SJCRH30 (cell line): ENCODE data around the gene CD34. TPM values are rescaled to one million over a fixed set of nuclear protein-coding genes. Genes with fewer than 3 reads are reported as not detected.

Source experiments
- DNase-seq, 2 experiments: peaks; one replicate each; pipeline ENCODE4 v3.0.0-alpha.2; 2015 to 2020
- H3K27ac ChIP-seq: fragments of 250-450 bp; sonication (Bioruptor Pico); 2 replicates; pipeline ENCODE4 v1.5.1; 2020; ENCODE audit warnings: mild to moderate bottlenecking, moderate library complexity
- H3K27me3 ChIP-seq: fragments of 250-450 bp; sonication (Bioruptor Pico); 2 replicates; pipeline ENCODE4 v1.5.1; 2020; ENCODE audit warnings: mild to moderate bottlenecking, moderate library complexity
- H3K36me3 ChIP-seq: fragments of 250-450 bp; sonication (Bioruptor Pico); 2 replicates; pipeline ENCODE4 v1.5.1; 2020; ENCODE audit warnings: mild to moderate bottlenecking, moderate library complexity
- H3K4me1 ChIP-seq: fragments of 250-450 bp; sonication (Bioruptor Pico); 2 replicates; pipeline ENCODE4 v1.5.1; 2020; ENCODE audit warnings: mild to moderate bottlenecking, moderate library complexity
- H3K4me3 ChIP-seq: fragments of 250-450 bp; sonication (Bioruptor Pico); 2 replicates; pipeline ENCODE4 v1.5.1; 2020; ENCODE audit warnings: mild to moderate bottlenecking, moderate library complexity
- H3K9me3 ChIP-seq: fragments of 250-450 bp; sonication (Bioruptor Pico); replicated peaks from 2 replicates; pipeline ENCODE4 v1.5.1; 2020; ENCODE audit warnings: mild to moderate bottlenecking, moderate library complexity
- total RNA-seq: library from RNA; depleted of rRNA; stranded (reverse); fragments of >200 nt; shearing (Covaris generic); gene quantifications from 2 replicates; pipeline ENCODE4 v1.2.3, GENCODE V29; 2014

The CD34 gene
- total RNA-seq, 1 experiment from 2014 or later, result 0.36 TPM

DNA sequence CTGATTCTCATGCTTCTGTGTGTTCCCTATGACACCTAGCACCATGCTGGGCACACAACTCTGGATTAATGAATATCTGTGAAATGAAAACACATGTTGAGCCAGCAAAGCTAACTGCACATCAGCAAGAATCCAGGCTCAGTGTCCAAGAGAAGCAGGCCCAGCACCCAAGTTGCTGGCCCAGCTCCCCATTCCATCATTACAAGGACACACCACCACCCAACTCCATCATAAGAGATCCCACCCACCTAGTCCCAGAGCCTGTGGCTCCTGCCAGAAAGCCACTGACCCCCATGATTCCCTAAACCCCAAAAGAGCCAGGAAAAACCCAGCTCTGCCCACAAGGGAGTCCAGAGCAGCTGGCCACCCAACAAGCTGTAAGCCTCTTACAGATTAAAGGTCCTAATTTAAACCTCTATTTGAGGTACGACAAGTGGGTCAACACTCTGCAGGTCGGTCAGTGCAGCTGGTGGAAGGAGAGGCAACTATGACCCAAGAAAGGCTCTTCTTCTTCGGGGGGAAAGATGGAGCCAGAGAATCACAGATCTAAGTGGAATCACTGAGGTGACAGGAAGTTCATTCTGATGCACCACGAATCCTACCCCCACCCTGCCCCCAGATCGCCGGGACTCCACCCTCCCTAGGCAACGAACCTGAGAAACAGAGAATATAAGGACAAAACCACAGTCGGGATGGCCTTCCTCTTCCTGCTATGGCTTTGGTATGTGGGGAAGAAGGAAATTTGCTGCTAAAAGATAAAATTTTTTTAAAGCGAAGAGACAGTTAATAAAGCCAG lies 58.2 kb downstream of the CD34 start:
- H3K4me3 ChIP-seq, result no peak overlapping the region
- no peak overlapping the region for H3K27ac ChIP-seq
- DNase-seq, result no peak
- peaks cover 15% of the 10 kb centered on the region for H3K4me1 ChIP-seq
- no peaks in the 10 kb centered on the region for H3K36me3 ChIP-seq
- no peaks in the 10 kb centered on the region for H3K9me3 ChIP-seq
- no peaks in the 10 kb centered on the region for H3K27me3 ChIP-seq

DNA sequence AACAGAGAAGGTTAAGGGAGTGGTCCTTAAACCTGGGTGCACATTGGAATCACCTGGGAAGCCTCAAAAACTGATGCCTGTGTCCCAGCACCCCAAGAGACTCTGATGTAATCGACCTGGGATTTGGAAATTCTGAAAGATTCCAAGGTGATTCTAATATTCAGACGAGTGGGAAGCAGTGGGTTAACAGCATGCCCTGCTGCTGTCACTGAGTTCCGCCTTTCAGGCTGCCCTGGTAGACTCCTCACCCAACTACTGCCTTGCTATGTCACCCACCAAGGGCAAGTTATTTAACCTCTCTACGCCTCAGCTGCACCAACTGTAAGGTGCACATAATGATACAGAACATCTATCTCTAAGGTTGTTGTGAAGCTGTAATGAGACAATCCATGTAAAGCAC lies 59.2 kb downstream of the CD34 start:
- DNase-seq, result no peak
- H3K27me3 ChIP-seq, result no peaks in the 10 kb centered on the region
- no peaks in the 10 kb centered on the region for H3K9me3 ChIP-seq
- H3K4me1 ChIP-seq, result peaks cover 15% of the 10 kb centered on the region
- H3K36me3 ChIP-seq, result no peaks in the 10 kb centered on the region
- H3K4me3 ChIP-seq, result no peak overlapping the region
- no peak overlapping the region for H3K27ac ChIP-seq

DNA sequence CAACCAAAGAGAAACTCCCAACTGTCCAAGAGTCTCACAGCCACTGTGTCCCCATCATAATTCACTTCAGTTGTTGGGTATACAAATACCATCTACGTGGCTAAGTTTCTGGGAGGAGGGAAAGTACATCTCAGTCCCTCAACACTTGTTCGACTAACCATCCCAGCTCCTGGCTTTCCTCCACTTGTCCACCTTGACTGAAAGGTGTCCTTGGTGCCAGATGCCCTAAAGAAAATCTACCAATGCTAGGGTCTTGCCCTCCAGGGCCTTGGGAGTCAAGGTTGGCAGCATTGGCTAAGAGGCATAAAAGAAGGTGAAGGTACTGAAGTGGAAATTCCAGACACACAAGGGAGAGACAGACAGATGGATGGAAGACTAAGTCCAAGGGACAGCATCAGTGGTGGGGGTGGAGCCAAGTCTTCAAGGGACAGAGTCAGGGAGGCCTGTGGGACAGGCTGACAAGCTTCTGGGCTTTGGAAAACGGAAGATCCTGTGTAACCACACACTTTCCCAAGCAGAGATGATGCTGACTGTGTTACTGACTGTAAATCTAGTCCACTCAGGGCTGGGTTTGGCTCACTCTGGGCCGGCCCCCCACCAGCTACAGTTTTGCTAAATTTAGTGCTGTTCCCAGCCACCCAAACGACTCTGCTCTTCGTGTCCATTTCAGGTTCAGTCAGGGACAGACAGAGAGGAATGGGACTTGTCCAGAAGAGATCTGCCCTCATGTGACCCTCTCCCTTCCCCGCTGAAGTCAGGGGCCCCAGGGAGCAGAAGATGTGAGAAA lies 60.1 kb downstream of the CD34 start:
- no peaks in the 10 kb centered on the region for H3K36me3 ChIP-seq
- no peak overlapping the region for H3K27ac ChIP-seq
- peaks cover 15% of the 10 kb centered on the region for H3K4me1 ChIP-seq
- DNase-seq, result no peak
- no peaks in the 10 kb centered on the region for H3K9me3 ChIP-seq
- no peak overlapping the region for H3K4me3 ChIP-seq
- H3K27me3 ChIP-seq, result no peaks in the 10 kb centered on the region

DNA sequence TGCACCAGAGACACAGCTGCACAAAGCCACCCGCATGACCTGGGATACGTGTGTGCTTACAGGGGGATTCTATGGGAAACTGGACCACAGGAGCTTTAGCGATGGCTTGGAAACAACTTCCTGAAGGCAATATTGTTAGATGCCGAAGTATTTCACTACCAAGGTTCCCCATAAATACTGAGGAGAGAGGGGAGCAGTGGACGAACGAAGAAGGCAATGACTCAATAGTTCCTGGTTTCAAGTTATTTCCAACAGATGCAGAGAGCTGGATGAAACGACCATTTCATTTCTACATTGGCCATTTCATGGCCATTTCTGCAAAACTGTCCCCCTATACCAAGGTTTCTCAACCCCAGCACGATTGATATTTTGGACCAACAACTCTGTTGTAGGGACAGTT lies 61.3 kb downstream of the CD34 start:
- no peak for DNase-seq
- H3K27me3 ChIP-seq, result no peaks in the 10 kb centered on the region
- no peaks in the 10 kb centered on the region for H3K36me3 ChIP-seq
- H3K4me3 ChIP-seq, result no peak overlapping the region
- no peak overlapping the region for H3K27ac ChIP-seq
- H3K9me3 ChIP-seq, result no peaks in the 10 kb centered on the region
- peaks cover 15% of the 10 kb centered on the region for H3K4me1 ChIP-seq

DNA sequence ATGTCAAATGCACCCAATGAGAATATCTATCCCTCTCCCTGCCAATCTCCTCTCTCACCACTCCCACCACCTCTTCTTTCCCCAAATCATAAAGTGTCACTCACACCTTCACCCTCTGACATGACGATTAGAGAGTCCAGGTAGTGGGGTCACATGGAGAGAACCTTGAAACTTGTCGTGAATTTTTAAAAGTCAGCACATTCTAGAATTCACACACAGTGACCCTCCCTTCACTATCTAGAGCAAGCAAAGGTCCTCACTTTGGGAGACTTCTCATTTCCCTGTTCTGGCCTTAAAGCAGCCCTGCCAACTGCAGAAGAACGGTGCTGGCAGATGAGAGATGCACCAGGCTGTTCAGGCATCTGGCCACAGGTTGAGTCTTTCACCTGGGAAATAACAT lies 61.9 kb downstream of the CD34 start:
- no peaks in the 10 kb centered on the region for H3K36me3 ChIP-seq
- peaks cover 15% of the 10 kb centered on the region for H3K4me1 ChIP-seq
- H3K9me3 ChIP-seq, result no peaks in the 10 kb centered on the region
- H3K27ac ChIP-seq, result no peak overlapping the region
- no peak overlapping the region for H3K4me3 ChIP-seq
- H3K27me3 ChIP-seq, result no peaks in the 10 kb centered on the region
- DNase-seq, result no peak

DNA sequence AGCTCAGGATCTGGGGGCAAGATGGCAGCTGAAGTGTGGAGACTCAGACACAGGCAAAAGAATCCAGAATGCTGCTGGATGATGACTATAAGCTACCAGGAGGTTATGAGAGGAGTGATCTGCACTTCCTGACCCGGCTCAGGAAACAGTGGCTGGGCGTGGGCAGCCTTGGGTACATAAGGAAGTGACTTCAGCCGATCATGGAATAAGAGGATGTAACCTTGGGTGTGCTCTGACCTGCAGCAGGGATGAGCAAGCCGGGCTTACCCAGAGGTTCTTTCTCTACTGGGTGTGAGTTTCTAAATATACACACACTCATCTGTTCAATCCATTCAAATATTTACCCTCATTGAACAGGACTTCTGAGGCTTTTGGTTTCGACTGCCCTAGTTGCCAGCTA lies 62.7 kb downstream of the CD34 start:
- H3K27ac ChIP-seq, result no peak overlapping the region
- H3K4me3 ChIP-seq, result no peak overlapping the region
- peaks cover 7% of the 10 kb centered on the region for H3K4me1 ChIP-seq
- H3K9me3 ChIP-seq, result no peaks in the 10 kb centered on the region
- H3K27me3 ChIP-seq, result no peaks in the 10 kb centered on the region
- H3K36me3 ChIP-seq, result no peaks in the 10 kb centered on the region
- DNase-seq, result no peak

DNA sequence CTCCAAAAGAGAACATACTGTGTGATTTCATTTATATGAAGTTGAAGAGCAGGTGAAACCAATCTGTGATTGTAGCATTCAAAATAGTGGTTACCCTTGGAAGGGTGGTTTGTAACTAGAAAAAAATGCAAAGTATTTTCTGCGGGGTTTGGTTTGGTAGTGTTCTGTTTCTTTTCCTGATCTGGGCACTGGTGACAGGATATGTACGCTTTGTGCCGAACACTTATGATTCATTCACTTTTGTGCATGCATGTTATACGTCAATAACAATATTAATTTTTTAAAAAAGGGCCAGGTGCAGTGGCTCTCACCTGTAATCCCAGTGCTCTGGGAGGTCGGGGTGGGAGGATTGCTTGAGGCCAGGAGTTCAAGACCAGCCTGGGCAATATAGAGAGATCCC lies 63.8 kb downstream of the CD34 start:
- Histone ChIP-seq H3K4me1 (no peaks in the 10 kb centered on the region), H3K27me3 (no peaks in the 10 kb centered on the region), H3K9me3 (no peaks in the 10 kb centered on the region), H3K36me3 (no peaks in the 10 kb centered on the region), H3K4me3 (no peak overlapping the region), H3K27ac (no peak overlapping the region)
- no peak for DNase-seq

DNA sequence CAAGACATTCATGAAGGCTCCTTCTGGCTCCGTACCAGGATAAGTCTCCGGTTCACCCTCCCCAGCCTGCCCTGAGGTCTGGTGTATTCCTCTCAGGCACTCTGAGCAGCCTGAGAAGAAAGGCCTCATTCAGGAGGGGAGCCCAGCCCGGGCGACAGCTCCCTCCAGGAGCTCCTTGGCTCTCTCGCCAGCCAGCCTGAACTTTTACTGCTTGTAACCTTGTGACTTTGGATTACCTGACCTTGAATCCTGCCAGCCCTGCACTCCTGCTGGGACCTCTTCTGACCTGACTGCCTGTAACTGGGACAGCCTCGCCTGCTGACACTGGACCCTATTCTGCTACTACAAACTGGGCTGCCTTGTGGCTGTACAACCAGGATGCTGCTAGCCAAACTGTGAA lies 65.8 kb downstream of the CD34 start:
- H3K9me3 ChIP-seq, result no peaks in the 10 kb centered on the region
- H3K27ac ChIP-seq, result no peak overlapping the region
- no peaks in the 10 kb centered on the region for H3K36me3 ChIP-seq
- no peaks in the 10 kb centered on the region for H3K4me1 ChIP-seq
- no peak overlapping the region for H3K4me3 ChIP-seq
- DNase-seq, result no peak
- H3K27me3 ChIP-seq, result no peaks in the 10 kb centered on the region

DNA sequence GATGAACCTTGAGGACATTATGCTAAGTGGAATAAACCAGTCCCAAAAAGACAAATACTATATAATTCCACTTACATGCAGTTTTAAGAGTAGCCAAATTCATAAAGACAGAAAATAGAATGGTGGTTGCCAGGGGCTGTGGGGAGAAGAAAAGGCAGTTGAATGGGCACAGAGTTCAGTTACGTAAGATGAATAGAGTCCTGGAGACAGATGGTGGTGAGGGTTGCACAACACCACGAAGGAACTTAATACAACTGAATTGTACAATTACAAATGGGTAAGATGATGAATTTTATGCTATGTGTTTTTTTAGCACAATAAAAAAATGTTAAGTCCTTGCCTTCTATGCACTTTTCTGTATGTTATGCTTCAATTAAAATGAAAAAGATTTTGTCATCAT lies 66.6 kb downstream of the CD34 start:
- Histone ChIP-seq H3K4me3 (no peak overlapping the region), H3K9me3 (no peaks in the 10 kb centered on the region), H3K27ac (no peak overlapping the region), H3K4me1 (no peaks in the 10 kb centered on the region), H3K36me3 (no peaks in the 10 kb centered on the region), H3K27me3 (no peaks in the 10 kb centered on the region)
- DNase-seq, result no peak

DNA sequence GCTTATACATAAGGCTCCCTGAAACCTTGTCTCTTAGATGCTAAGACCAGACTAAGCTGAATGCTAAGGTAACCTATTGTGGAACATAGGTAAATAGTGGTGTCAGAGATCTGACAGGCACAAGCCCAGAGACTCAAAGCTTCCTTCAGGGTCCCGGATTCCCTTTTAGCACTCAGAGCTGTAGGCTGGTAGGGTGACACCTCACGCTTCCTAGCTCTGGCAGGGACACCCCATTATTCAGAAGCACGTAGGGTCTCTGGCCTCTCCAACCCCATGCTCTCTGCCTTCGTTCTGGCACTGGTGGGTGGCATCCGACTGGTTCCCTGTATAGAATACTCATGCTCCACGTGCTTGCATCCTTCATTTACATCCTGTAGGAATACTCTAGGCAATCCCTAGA lies 68.4 kb downstream of the CD34 start:
- H3K4me1 ChIP-seq, result no peaks in the 10 kb centered on the region
- no peaks in the 10 kb centered on the region for H3K9me3 ChIP-seq
- no peak for DNase-seq

DNA sequence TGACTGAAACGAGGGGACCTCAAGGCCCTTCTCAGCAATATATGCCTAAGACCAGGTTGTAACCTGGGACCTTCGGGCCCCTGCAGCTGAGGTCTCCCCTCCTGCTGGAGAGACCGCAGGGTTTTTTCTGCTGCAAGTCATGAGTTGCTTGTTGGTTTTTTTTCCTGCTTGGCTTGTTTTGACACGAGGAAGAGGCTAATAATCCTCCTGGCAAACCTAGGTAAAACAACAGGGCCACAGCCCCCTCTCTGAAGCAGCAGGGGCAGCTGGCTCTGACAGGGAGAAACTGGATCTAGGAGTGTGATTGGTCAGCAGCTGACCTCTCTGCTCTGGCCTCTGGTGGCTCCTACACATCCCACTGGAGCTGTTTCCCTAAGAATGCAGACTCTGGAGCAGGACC lies 69.0 kb downstream of the CD34 start:
- Histone ChIP-seq H3K36me3 (no peaks in the 10 kb centered on the region), H3K9me3 (no peaks in the 10 kb centered on the region), H3K4me3 (no peak overlapping the region), H3K27ac (no peak overlapping the region), H3K4me1 (no peaks in the 10 kb centered on the region), H3K27me3 (no peaks in the 10 kb centered on the region)
- no peak for DNase-seq

More for the DNA sequence above, 68.4 kb downstream of the CD34 start:
- Histone ChIP-seq H3K4me3 (no peak overlapping the region), H3K27ac (no peak overlapping the region), H3K27me3 (no peaks in the 10 kb centered on the region), H3K36me3 (no peaks in the 10 kb centered on the region)

DNA sequence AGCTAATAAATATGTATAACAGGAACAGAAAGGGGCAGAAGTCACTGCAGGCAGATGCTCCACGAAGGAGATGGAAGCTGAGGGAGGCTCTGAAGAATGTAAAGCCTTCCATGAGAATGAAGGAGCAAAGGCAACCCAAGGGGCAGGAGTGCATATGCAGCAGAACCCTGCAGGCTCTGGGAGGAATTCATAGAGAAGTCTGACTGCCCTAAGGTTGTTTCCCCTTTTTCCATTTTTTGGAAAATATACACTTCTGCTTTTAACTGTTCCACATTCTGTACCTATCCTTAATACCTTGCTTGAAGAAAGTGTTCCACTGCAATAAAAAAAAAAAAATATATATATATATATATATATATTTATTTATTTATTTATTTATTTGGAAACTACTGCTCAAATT lies 69.6 kb downstream of the CD34 start:
- no peak overlapping the region for H3K27ac ChIP-seq
- no peaks in the 10 kb centered on the region for H3K27me3 ChIP-seq
- no peak overlapping the region for H3K4me3 ChIP-seq
- no peaks in the 10 kb centered on the region for H3K9me3 ChIP-seq
- no peaks in the 10 kb centered on the region for H3K36me3 ChIP-seq
- no peak for DNase-seq
- H3K4me1 ChIP-seq, result no peaks in the 10 kb centered on the region

DNA sequence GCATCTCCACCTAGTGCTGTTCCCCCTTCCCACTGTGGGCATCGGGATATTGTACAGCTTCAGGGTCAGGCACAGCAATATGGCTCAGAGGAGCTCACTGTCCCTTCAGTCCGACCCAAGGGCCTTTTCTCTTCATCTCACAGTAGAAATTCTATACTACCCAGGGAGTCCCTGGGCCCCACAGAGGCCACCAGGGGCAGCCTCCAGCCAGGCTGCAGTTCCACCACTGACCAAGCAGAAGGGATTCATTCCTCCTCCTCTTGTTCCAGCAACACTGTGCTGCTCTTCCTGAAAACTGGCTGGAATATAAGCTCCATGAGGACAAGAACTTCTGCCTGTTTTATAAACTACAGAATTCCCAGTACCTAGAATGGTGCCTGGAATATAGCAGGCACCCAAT lies 70.5 kb downstream of the CD34 start:
- H3K36me3 ChIP-seq, result no peaks in the 10 kb centered on the region
- no peak for DNase-seq
- H3K9me3 ChIP-seq, result no peaks in the 10 kb centered on the region
- no peaks in the 10 kb centered on the region for H3K4me1 ChIP-seq
- H3K27me3 ChIP-seq, result no peaks in the 10 kb centered on the region
- no peak overlapping the region for H3K27ac ChIP-seq
- H3K4me3 ChIP-seq, result no peak overlapping the region

DNA sequence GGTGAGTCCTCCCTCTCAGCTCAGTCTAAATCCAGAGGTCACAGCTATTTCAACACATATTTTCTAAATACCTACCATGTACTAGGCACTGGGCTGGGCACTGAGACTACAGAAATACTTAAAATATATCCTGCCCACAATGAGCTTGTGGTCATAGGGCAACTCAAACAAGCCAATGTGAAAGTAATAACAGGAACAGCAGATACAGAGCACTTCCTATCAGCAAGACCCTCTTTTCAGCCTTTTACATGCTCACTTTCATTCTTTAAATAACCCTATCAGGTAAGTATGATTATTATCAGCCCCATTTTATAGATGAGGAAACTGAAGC lies 71.9 kb downstream of the CD34 start:
- Histone ChIP-seq H3K4me3 (no peak overlapping the region), H3K27ac (no peak overlapping the region), H3K4me1 (no peaks in the 10 kb centered on the region), H3K36me3 (no peaks in the 10 kb centered on the region), H3K9me3 (no peaks in the 10 kb centered on the region), H3K27me3 (no peaks in the 10 kb centered on the region)
- DNase-seq, result no peak

DNA sequence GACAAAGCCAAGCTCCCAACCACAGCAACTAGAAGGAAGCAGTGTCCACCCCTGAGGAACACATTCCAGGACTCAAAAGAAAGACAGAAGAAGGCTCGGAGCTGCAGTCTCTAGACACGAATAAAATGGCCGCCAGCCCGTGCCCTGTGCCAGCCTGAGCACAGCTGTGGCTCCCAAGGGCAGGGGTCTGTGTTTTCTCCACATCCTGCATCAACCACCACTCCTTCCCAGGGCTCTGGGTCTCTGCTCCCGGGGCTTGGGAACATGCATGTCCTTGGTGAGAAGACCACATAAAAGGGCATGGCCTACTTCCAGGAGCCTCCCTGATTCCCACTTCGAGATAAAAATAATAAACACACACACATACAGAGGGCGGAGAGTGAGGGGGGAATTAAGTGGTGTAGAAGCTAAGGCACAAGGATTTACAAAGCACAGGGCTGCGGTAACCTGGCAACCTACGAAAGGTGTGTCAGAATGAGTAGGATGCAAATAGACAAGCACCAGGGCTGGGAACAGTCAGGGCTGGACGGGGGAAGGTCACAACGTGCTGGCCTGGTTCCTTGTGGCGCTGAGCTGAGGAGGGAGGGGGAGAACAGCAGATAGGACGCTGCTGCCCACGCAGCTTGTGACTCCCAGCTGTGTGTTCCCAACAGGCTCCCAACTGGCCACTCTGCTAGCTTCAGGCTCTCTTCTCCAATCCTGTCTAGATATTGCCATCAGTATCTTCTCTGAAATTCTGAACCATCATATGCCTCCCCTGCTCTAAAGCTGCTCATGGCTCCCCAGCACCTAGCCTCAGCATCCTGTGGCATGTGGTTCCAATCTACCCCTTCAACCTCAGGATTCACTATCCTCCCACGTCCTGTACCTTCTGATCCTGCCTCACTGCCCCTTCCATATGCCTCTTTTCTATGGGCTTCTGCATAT lies 72.5 kb downstream of the CD34 start:
- no peak overlapping the region for H3K27ac ChIP-seq
- H3K4me3 ChIP-seq, result no peak overlapping the region
- H3K9me3 ChIP-seq, result no peaks in the 10 kb centered on the region
- H3K36me3 ChIP-seq, result no peaks in the 10 kb centered on the region
- no peaks in the 10 kb centered on the region for H3K27me3 ChIP-seq
- no peaks in the 10 kb centered on the region for H3K4me1 ChIP-seq
- DNase-seq, result no peak
